Stimulated activated CD8-positive, alpha-beta memory T cell treated with anti-CD3 and anti-CD28 coated beads, Interleukin-12 subunit alpha, Interleukin-12 subunit beta, amount 100 ng/mL, for 24 hours (primary cell): ENCODE data around the gene RASA4B.
A peak's percentile ranks its signal among the peaks of the same experiment; 100 is the strongest.
"Not testable (repeated sequence)": the region's sequence is repeated elsewhere in the genome, so short reads cannot be mapped to it uniquely, and the experiment has no call there.

ENCODE experiments used
- DNase-seq: peaks from one replicate; pipeline ENCODE4 v3.0.0-alpha.2; 2020; ENCODE audit errors: extremely low read depth

Gene RASA4B

GRCh38 chr7:102511860-102512522 lies 5.6 kb downstream of the RASA4B start:
- DNase-seq, result not testable (repeated sequence)

GRCh38 chr7:102510575-102510974 lies 7.0 kb downstream of the RASA4B start:
- not testable (repeated sequence) for DNase-seq

- DNase-seq, result not testable (repeated sequence)
Measured at GRCh38 chr7:102507410-102508088, 10.0 kb downstream of the RASA4B start.

- not testable (repeated sequence) for DNase-seq
Measured at GRCh38 chr7:102505298-102506185, 12.0 kb downstream of the RASA4B start.

- not testable (repeated sequence) for DNase-seq
Measured at GRCh38 chr7:102503141-102503540, 14.4 kb downstream of the RASA4B start.

GRCh38 chr7:102498321-102498720 lies 19.3 kb downstream of the RASA4B start:
- not testable (repeated sequence) for DNase-seq

GRCh38 chr7:102497308-102497707 lies 20.3 kb downstream of the RASA4B start:
- not testable (repeated sequence) for DNase-seq

- DNase-seq, result not testable (repeated sequence)
Measured at GRCh38 chr7:102496861-102497260, 20.7 kb downstream of the RASA4B start.

GRCh38 chr7:102494473-102495149 lies 23.0 kb downstream of the RASA4B start:
- not testable (repeated sequence) for DNase-seq

GRCh38 chr7:102494026-102494425 lies 23.6 kb downstream of the RASA4B start:
- not testable (repeated sequence) for DNase-seq

GRCh38 chr7:102493220-102493935 lies 24.2 kb downstream of the RASA4B start:
- DNase-seq, result not testable (repeated sequence)

- DNase-seq, result peak; percentile 12
Measured at GRCh38 chr7:102490529-102491075, 27.0 kb downstream of the RASA4B start.

GRCh38 chr7:102484317-102484716 lies 33.3 kb downstream of the RASA4B start:
- not testable (repeated sequence) for DNase-seq

- DNase-seq, result not testable (repeated sequence)
Measured at GRCh38 chr7:102481962-102482361, 35.6 kb downstream of the RASA4B start.

GRCh38 chr7:102479982-102480637 lies 37.5 kb downstream of the RASA4B start:
- not testable (repeated sequence) for DNase-seq

GRCh38 chr7:102479209-102479584 lies 38.4 kb downstream of the RASA4B start:
- DNase-seq, result not testable (repeated sequence)

- DNase-seq, result peak; percentile 67
Measured at GRCh38 chr7:102478314-102479208, 39.0 kb downstream of the RASA4B start, which contains the start of gene POLR2J. POLR2J (minus strand) TSS chr7:102478922; CDS start chr7:102478860, 62 bp downstream.

GRCh38 chr7:102474736-102475435 lies 42.7 kb downstream of the RASA4B start:
- DNase-seq, result not testable (repeated sequence)
